GM19043 (cell line): Measurements from ENCODE around the gene HAUS6.
"Not testable (repeated sequence)": the region's sequence is repeated elsewhere in the genome, so short reads cannot be mapped to it uniquely, and the experiment has no call there.

ENCODE experiments used
- ATAC-seq: cut with Tn5 transposase; IDR thresholded peaks from one replicate; pipeline ENCODE4 v1.9.1; 2021; ENCODE audit warnings: low read depth; ENCODE audit not compliant: unreplicated experiment

The HAUS6 gene, protein sequence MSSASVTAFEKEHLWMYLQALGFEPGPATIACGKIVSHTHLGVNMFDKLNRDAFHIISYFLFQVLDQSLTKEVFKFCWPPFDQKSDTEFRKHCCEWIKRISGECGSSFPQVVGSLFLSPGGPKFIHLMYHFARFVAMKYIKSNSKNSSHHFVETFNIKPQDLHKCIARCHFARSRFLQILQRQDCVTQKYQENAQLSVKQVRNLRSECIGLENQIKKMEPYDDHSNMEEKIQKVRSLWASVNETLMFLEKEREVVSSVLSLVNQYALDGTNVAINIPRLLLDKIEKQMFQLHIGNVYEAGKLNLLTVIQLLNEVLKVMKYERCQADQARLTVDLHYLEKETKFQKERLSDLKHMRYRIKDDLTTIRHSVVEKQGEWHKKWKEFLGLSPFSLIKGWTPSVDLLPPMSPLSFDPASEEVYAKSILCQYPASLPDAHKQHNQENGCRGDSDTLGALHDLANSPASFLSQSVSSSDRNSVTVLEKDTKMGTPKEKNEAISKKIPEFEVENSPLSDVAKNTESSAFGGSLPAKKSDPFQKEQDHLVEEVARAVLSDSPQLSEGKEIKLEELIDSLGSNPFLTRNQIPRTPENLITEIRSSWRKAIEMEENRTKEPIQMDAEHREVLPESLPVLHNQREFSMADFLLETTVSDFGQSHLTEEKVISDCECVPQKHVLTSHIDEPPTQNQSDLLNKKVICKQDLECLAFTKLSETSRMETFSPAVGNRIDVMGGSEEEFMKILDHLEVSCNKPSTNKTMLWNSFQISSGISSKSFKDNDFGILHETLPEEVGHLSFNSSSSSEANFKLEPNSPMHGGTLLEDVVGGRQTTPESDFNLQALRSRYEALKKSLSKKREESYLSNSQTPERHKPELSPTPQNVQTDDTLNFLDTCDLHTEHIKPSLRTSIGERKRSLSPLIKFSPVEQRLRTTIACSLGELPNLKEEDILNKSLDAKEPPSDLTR

DNA sequence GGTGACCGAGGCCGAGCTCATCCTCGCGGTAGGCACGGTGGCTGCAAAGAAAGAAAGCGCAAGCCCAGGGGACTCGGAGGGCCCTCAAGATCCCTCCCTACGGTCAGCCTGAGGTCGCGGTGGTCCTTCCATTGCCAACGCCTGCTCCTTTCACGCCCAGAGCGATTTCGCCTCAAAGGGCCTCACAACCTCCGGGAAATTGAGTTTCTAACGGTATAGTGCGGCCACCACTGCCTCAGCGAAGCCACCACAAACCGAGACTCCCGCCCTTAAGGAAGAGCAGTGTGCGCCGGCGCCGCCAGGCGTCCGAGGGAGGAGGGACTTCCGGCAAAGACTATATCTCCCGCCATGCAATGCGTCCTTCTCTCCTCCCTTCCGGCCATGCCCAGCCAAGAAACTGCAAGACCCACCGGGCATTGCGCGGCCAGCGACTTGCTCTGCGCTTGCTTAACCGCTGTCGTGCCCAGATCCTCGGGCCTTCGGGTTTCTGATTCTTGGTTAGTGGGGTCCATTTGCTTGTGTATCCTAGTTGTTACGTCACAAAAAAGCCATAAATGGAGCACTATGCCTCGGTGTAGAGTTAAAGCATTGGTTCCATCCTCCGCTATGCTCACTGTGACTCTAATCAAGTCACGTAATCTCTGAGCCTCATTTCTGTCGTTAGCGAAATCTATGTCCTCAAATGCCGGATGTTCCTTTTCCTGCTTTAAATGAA, at the start of gene HAUS6:
TSS of gene HAUS6 (minus strand) at position 274 of the 715 bp plus-strand sequence. CDS start at position 21, 253 bp downstream.
- peak; percentile 98 for ATAC-seq

DNA sequence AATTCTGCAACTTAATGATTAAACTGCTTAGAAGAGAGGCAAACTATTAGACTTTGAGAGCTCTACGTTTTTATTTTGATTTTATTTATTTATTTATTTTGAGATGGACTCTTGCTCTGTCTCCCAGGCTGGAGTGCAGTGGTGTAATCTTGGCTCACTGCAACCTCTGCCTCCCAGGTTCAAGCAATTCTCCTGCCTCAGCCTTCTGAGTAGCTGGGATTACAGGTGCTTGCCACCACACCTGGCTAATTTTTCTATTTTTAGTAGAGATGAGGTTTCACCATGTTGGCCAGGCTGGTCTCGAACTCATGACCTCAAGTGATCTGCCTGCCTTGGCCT, 49.4 kb upstream of the HAUS6 start:
- not testable (repeated sequence) for ATAC-seq

DNA sequence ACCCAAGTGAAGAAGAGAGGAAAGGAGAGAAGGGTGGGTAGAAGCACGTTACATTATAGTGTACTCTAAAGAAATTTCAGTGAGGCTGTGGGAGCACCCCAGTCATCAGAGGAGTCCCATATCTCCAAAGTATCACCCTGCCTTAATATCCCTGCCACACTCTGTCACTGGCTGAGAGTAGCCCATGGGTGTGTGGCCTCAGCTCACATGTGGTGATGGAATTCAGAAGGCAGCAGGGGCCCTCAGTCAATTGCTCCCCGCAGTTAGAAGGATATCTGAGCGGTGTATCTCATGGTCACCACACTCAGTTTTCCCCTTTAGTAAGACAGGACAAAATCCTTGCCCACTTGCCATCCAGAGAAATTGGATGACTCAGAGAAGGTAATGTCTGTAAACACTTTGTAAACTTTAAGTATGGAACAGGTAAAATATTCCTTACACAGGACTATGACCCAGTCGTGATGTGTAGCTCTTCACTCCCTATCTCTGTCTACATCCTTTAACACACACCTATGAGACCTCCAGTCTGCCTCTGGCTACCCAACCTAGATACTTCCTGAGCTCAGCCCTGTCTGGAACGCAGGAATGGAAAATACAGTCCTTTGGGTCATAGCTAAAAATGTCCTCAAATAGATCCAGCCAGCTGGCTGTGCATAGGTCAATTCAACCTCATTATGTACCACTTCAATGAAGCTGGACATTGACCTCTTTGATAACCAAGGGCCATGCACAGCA, 48.9 kb upstream of the HAUS6 start:
- no peak for ATAC-seq

DNA sequence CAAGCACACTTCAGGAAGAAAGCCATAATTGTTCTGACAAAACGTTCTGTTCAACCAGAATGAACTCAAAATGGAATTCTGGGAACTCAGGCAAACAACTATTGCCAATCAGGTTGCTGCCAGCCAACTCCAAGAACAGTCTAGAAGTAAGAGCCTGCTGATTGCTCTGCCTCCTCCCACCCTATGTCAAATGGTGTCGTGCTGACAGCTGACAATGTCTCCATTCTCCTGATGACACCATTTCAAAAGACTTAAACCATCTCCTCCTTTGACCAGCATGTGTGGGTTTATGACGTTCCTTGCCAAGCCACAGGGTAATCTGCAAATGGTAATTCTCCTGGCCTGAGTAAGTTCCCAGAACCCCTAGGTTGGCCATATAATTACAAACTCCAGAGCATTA, 46.5 kb upstream of the HAUS6 start:
- ATAC-seq: no peak

DNA sequence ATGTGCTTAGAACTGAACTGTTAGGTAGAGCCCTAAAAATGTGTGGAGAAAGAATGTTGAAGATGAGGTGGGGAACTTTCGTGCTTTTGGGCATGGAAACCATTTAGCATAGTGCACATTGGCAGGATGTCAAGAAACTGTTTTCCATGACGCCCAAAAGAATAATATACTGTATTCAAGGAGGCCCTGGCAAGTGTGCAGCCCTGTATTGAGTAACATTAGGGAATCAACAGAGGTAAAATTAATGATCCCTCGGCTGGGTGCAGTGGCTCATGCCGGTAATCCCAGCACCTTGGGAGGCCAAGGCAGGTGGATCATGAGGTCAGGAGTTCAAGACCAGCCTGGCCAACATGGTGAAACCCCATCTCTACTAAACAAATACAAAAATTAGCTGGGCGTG, 45.5 kb upstream of the HAUS6 start:
- no peak for ATAC-seq

DNA sequence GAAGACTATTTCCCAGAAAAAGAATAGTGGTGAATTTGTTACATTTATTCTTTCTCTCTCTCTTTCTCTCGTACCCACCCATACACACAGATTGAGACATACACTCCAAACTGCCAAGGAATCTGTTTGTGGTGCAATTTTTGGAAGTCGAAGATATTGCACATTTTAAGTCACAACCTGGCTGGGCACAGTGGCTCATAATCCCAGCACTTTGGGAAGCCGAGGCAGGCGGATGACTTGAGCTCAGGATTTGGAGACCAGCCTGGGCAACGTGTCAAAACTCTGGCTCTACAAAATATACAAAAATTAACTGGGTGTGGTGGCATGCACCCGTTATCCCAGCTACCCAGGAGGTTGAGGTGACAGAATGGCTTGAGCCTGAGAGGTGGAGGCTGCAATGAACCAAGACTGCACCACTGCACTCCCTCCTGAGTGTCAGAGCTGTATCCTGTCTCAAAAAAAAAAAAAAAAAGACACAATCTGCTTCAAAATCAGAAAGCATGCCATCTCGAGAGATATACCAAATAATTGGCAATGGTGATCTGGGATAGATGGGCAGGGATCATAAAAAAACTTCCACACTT, 43.8 kb upstream of the HAUS6 start:
- ATAC-seq: no peak

DNA sequence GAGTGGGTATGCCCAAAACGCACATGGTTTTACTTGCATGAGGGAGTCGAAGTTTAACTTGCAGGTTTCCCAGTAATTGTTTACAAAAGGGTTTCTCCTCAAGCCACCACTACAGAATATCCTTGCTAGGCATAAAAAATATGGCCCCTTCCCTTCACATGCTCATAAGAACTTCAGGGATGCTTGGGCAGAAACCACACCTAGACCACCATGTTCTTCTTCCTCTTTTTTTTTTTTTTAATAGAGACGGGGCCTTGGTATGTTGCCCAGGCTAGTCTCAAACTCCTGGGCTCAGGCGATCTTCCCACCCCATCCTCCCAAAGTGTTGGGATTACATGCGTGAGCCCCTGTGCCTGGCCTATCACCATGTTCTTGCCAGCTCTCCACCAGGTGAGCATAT, 43.2 kb upstream of the HAUS6 start:
- ATAC-seq: no peak

DNA sequence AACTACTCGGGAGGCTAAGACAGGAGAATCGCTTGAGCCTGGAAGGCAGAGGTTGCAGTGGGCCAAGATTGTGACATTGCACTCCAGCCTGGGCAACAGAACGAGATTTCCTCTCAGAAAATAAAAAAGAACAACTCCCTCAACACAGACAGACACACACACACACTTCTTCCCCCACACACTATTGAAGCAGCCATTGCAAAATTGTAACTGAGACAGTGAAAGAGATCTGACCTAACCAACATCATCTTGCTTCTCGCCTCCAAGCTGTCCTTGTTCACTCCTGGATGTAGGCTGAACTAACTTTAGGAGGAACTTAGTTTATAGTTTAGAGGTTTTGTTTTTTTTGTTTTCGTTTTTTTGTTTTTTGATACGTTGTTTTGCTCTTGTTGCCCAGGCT, 37.6 kb upstream of the HAUS6 start:
- ATAC-seq: no peak

DNA sequence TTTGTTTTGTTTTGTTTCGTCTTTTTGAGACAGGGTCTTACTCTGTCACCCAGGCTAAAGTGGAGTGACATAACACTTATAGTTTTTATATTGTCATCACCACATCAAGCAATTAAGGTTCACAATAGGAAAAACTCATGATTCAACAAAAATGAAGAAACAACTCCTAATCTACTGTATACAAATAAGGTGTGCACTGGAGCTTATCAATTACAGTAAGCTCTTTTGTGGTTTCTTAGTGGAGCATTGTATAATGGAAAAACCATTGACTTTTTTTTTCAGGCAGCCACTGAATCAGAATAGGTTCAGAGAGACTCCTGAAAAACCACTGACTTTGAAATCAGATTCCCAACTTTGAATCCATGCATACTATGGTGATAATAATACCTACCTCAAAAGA, 35.4 kb upstream of the HAUS6 start:
- no peak for ATAC-seq

DNA sequence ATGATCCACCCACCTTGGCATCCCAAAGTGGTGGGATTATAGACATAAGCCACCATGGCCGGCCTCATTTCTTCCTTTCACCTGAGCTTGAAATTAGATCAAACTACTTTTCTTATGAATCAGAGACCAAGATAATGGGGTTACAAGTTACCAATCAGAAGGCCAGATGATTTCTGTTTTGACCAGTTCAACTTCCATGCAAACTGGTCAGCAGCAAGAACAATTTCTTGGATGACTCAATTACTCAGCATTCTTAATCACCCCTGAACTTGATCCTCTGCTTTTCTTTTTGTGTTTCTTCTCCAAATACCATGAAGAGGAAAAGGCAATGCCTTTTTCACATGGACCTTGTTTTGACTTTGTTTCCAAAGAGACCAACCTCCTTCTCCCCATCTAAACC, 34.6 kb upstream of the HAUS6 start:
- no peak for ATAC-seq

DNA sequence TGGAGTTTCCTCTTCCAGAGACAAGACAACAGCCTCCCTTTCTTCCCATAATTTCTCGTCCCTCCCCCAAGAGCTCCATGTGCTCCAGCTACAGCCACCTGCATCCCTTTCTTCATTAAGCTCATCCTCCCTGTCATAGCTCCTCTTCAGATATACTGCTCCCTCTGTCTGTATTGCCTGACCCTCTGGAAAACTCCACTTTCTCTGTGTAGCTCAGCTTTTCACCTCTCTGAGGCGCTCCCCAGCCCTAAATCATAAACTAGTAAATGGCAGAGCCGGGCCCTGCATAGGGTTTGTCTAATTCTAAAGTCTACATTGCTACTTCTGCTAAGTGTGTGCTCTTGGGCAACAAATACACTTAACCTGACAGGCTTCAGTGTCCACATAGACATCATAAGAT, 33.4 kb upstream of the HAUS6 start:
- ATAC-seq: no peak

DNA sequence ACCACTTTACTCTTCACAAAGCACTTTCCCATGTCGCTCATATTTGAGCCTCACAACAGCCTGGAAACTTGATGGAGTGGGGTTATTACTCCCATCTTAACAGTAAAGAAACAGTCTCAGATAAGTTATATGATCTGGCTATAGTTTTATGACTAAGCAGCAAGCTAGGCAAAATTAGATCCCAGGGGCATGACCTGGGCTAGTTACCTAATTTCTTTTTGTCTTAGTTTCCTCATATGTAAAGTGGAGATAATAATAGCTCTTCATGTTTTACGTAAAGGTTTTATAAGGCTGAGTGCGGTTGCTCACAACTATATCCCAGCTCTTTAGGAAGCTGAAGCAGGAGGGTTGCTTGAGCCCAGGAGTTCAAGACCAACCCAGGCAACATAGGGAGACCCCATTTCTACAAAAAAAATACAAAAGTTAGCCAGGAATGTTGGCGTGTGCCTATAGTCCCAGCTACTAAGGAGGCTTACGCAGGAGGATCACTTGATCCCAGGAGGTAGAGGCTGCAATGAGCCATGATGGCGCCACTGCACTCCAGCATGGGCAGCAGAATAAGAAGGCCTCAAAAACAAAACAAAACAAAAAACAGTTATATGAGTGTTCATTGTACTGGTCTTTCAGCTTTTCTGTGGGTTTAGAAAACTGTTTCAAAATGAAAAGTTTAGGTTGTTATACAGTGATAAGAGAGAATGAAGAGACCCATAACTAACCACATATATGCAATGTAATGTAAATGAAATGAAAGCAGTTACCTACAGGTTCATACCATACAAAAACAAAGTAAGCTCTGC, 31.0 kb upstream of the HAUS6 start:
- no peak for ATAC-seq

DNA sequence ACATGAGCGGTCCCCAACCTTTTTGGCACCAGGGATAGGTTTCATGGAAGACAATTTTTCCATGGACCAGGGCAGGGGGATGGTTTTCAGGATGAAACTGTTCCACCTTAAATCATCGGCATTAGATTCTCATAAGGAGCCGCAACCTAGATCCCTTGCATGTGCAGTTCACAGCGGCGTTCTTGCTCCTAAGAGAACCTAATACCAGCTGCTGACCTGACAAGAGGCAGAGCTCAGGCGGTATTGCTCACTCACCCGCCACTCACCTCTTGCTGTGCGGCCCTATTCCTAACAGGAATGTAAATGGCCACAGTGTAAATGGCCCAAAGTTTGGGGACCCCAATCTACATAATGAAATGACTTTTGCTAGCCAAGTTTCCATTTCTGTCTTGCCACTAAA, 27.7 kb upstream of the HAUS6 start:
- no peak for ATAC-seq

DNA sequence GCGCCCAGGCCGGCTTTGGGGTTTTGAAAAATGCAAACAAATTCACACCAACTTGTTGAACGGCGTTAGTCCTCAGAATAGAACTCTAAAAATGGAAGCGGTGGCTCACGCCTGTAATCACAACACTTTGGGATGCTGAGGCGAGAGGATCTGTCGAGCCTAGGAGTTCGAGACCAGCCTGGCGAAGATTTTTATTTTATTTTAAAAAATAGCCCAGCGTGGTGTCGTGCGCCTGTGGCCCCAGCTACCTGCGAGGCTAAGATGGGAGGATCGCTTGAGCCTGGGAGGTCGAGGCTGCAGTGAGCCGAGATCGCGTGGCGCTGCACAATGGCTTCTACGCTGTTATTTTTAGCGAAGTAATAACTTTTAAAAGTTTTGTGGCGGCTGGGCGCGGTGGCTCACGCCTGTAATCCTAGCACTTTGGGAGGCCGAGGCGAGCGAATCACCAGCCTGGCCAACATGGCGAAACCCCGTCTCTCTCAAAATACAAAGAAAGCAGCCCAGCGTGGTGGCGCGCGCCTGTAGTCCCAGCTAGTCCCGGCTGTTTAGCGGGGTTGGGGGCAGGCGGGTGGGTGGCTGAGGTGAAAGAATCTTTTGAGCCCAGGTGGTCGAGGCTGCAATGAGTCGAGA, 25.3 kb upstream of the HAUS6 start:
- peak; percentile 8 for ATAC-seq

DNA sequence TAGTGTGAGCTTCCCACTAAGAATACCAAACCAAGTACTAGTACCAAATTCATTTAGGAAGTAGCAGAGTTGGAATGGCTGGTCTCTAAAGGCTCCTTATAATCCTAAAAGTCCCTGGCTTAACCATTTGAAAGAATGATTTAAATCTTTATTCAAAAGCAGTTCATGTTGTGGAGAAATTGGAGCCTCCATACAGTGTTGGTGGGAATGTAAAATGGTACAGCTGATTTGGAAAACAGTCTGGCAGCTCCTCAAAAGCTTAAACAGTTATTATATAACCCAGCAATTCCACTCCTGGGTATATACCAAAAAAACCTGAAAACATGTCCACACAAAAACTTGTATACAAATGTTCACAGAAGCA, 21.7 kb upstream of the HAUS6 start:
- ATAC-seq: no peak

DNA sequence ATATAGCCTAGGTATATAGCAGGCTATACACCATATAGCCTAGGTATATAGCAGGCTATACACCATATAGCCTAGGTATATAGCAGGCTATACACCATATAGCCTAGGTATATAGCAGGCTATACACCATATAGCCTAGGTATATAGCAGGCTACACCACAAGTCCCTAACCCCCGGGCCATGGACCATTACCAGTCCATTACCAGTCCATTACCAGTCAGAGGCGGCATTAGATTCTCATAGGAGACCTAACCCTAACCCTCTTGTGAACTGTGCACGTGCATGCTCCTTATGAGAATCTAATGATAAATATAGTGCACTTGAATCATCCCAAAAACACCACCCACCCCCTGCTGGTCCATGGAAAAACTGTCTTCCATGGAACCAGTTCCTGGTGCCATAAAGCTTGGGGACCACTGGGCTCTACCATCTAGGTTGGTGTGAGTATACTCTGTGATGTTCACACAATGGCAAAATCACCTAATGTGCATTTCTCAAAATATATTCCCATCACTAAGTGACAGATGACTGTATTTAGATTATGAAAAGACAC, 19.9 kb upstream of the HAUS6 start:
- ATAC-seq: no peak

DNA sequence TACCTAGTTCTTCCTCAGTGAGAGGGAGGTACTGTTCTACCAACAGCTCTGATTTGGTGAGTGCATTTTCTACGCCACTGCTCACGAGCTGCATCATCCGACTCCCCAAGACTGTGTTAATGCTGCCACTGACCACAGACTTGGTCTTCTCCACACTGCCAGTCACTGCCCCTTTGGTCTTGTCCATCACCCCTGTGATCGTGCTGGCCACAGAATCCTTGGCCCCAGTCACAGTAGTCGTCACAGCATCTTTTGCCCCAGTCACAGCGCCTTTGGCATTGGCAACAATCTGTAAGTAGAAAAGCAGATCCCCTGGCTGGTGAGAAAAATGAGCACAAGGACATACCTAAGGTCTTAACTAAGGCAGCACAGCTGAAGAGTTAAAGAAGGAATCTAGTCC, 18.2 kb upstream of the HAUS6 start:
- ATAC-seq: no peak

DNA sequence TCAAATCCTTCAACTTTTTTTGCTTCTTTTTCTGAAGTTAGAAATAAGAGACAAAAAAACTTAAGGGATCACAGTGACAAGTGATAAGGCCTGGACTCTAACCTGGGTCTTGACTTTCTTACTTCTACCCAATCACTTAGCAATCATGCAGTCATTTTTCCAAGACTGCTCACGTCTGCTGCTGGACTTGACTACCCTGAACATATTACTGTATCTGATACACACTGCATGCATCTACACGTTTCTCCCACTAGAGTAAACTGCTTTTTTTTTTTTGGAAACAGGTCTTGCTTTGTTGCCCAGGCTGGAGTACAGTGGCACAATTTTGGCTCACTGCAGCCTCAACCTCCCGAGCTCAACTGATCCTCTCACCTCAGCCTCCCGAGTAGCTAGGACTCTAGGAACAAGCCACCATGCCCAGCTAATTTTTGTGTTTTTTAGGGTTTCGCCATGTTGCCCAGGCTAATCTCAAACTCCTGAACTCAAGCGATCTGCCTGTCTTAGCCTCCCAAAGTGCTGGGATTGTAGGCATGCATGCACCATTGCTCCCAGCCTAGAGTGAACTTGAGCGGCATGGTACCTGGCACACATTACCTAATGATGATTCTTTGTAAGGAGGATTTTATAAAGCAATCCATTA, 17.2 kb upstream of the HAUS6 start:
- no peak for ATAC-seq
